PC-9 (cell line): ENCODE measurements around the gene MYB. TPM values are rescaled to one million over a fixed set of nuclear protein-coding genes. Genes with fewer than 3 reads are reported as not detected.

ENCODE experiments used
- BruUV-seq: library from RNA; stranded (reverse); fragments of 400-500 nt; replicated peaks from 2 replicates; lab custom pipeline; 2021; lab: Mats Ljungman, UMichigan
- CTCF ChIA-PET: fragments of 300-600 bp; sonication (Branson Sonifier 250); formaldehyde crosslinking; loops from one replicate; lab custom pipeline; 2022; ENCODE audit warnings: antibody characterized with exemption; lab: Charles Lee
- POLR2A ChIA-PET: fragments of 300-600 bp; sonication (Branson Sonifier 250); formaldehyde crosslinking; loops from one replicate; lab custom pipeline; 2022; ENCODE audit warnings: antibody characterized with exemption; ENCODE audit not compliant: unreplicated experiment; lab: Charles Lee
- DNase-seq, 2 experiments: peaks; one replicate each; pipeline versions ENCODE4 v3.0.0 to v3.0.0-alpha.2; 2015 to 2022; ENCODE audit warnings: mixed read lengths in 1 of 2
- H2AFZ ChIP-seq: fragments of 200-600 bp; sonication (generic); 2 replicates; pipeline ENCODE4 v1.8.1; 2017; ENCODE audit warnings: antibody characterized with exemption
- H3F3A ChIP-seq: fragments of 200-600 bp; sonication (generic); 2 replicates; pipeline ENCODE4 v1.8.1; 2017; ENCODE audit warnings: antibody characterized with exemption, mild to moderate bottlenecking, low read depth; ENCODE audit not compliant: insufficient read depth
- H3K27ac ChIP-seq: fragments of 200-600 bp; sonication (generic); 2 replicates; pipeline ENCODE4 v1.6.1; 2016; ENCODE audit warnings: mixed run types
- H3K27me3 ChIP-seq: fragments of 200-600 bp; sonication (generic); 2 replicates; pipeline ENCODE4 v1.6.1; 2016; ENCODE audit warnings: low read depth, mixed run types; ENCODE audit not compliant: insufficient read depth
- H3K36me3 ChIP-seq: fragments of 200-600 bp; sonication (generic); 2 replicates; pipeline ENCODE4 v1.6.1; 2016; ENCODE audit warnings: low read depth, mixed run types
- H3K4me1 ChIP-seq: fragments of 200-600 bp; sonication (generic); replicated peaks from 2 replicates; pipeline ENCODE4 v1.6.1; 2016; ENCODE audit warnings: mixed run types; ENCODE audit not compliant: insufficient read depth
- H3K4me2 ChIP-seq: fragments of 200-600 bp; sonication (generic); 2 replicates; pipeline ENCODE4 v1.6.1; 2017; ENCODE audit warnings: mixed run types
- H3K4me3 ChIP-seq: fragments of 200-600 bp; sonication (generic); 2 replicates; pipeline ENCODE4 v1.6.1; 2016; ENCODE audit warnings: mixed run types
- H3K79me2 ChIP-seq: fragments of 200-600 bp; sonication (generic); 2 replicates; pipeline ENCODE4 v1.6.1; 2017; ENCODE audit warnings: low read depth, mixed run types
- H3K9me2 ChIP-seq: fragments of 200-600 bp; sonication (generic); 2 replicates; pipeline ENCODE4 v1.8.1; 2017; ENCODE audit warnings: mild to moderate bottlenecking; ENCODE audit not compliant: insufficient read depth
- H3K9me3 ChIP-seq: fragments of 200-600 bp; sonication (generic); 2 replicates; pipeline ENCODE4 v1.8.1; 2016; ENCODE audit warnings: low read depth; ENCODE audit not compliant: insufficient read depth
- H4K20me1 ChIP-seq: fragments of 200-600 bp; sonication (generic); 2 replicates; pipeline ENCODE4 v1.8.1; 2017; ENCODE audit not compliant: insufficient read depth
- EZH2 ChIP-seq: fragments of 200-600 bp; sonication (generic); IDR thresholded peaks from 2 replicates; pipeline ENCODE4 v1.8.0; 2017; ENCODE audit warnings: antibody characterized with exemption, low read depth
- intact Hi-C: fragments of 100-400 bp; cut with micrococcal nuclease; formaldehyde crosslinking; loops from one replicate; pipeline ENCODE4 v1.10.0; 2022; ENCODE audit not compliant: unreplicated experiment
- total RNA-seq: library from RNA; stranded (reverse); gene quantifications from 2 replicates; pipeline ENCODE4 v1.2.3, GENCODE V29; 2021
- TF ChIP-seq, protein P1 (sequence below): fragments of 200-600 bp; sonication (generic); conservative IDR thresholded peaks from 2 replicates; pipeline ENCODE4 v1.6.1; 2017; ENCODE audit warnings: mixed run types, antibody characterized with exemption, mild to moderate bottlenecking, moderate library complexity

Gene MYB
- total RNA-seq, 1 experiment from 2014 or later, result 1.8 TPM

DNA sequence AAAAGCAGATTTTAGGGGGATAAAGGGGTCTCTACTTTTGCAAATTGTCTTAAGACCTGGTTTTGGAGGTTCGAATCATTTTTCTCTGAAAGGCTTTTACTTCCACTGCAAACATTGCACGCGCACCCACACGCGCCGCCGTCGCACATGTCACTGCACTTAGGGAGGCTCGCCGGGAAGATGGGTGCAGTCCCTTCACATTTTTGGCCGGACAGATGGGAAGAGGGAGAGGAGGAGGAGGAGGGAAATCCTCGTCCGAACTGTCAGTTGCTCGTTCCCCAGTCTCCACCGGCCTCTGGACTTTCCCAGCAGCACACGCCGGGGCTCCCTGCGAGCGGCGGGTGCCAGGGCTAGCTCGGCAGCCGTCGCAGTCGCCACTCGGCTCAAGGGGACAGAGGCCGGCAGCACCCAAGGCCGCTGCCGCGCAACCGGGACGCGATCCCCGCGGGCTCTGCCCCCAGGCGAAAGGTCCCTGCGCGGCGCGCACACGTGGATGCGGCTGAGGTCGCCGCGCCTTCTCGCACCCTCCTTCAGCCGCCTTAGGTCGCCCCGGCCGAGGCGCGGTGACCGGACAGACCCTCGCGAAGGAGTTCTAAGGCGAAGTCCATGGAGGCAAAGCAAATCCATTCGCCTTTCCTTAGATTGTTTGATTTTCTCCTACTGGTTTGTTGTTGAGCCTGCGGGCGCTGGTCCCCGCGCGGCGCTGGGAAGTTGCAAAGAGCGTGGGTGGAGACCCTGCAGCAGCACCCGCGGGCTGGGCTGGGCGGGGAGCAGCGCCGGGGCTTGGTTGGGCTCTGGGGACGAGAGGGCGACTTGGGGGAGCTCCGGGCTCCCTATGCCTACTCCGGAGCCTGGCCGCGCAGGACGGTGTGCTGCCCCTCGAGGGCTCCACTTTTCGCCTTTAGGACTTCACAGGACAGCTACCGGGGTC lies 1.2 kb downstream of the MYB start:
- Histone ChIP-seq H3K9me3 (no peaks in the 10 kb centered on the region), H2AFZ (peak overlapping the region; percentile 89), H3K4me3 (peak overlapping the region; percentile 68), H4K20me1 (no peaks in the 10 kb centered on the region), H3K27ac (no peak overlapping the region), H3K9me2 (no peaks in the 10 kb centered on the region), H3K36me3 (no peaks in the 10 kb centered on the region), H3K4me2 (peak overlapping the region; percentile 98), H3F3A (peaks cover 6% of the 10 kb centered on the region; the same call in 1 of the 2 replicates), H3K4me1 (peaks cover 28% of the 10 kb centered on the region), H3K27me3 (peaks cover 23% of the 10 kb centered on the region), H3K79me2 (no peaks in the 10 kb centered on the region)
- peak; percentile 16 to 32 for DNase-seq
- ChIA-PET CTCF (interaction anchor here (0.6 to 0.7 kb wide), 3 partner anchors 32 to 232 kb away, joined by 6 to 8 read pairs (median 6); partner anchors contain the start of gene ALDH8A1), POLR2A (interaction anchor here (0.6 kb wide), 1 partner anchor 188 kb away, joined by 11 read pairs; no protein-coding TSS in a partner anchor)
- no TSS peak for BruUV-seq
- intact Hi-C loops, result loop anchor here (2.0 kb wide), 2 partner anchors 38 to 76 kb away; no protein-coding TSS in a partner anchor
- TF ChIP-seq, protein P1, sequence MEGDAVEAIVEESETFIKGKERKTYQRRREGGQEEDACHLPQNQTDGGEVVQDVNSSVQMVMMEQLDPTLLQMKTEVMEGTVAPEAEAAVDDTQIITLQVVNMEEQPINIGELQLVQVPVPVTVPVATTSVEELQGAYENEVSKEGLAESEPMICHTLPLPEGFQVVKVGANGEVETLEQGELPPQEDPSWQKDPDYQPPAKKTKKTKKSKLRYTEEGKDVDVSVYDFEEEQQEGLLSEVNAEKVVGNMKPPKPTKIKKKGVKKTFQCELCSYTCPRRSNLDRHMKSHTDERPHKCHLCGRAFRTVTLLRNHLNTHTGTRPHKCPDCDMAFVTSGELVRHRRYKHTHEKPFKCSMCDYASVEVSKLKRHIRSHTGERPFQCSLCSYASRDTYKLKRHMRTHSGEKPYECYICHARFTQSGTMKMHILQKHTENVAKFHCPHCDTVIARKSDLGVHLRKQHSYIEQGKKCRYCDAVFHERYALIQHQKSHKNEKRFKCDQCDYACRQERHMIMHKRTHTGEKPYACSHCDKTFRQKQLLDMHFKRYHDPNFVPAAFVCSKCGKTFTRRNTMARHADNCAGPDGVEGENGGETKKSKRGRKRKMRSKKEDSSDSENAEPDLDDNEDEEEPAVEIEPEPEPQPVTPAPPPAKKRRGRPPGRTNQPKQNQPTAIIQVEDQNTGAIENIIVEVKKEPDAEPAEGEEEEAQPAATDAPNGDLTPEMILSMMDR, result no peak
- TF ChIP-seq EZH2, result no peak; the same call in 1 of the 2 replicates

DNA sequence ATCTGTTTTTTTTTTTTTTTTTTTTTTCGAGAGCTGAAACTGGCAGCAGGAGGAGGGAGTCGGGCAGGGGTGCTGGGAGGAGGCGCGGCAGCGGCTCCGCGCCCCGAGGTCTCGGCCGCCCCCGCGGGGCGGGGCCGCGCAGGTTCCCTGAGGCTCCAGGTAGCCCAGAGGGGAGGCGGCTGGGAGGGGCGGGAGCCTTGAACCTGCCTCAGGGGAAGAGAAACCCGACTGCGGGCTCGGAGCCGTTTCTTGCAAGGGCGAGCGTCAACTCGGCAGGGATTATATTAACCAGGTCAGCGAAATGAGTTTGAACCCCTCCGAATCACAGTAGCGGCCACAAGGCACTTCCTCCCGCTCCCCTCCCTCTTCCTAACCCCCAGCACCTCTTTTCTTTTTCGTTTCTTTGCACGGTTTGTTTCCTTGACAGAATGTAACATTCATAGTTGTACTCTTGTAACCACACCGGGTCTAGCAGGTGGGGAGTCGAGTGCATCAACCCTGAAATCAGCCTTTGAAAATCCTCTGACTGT lies 2.0 kb downstream of the MYB start:
- Histone ChIP-seq H3K4me2 (peak overlapping the region; percentile 98), H3K27ac (no peak overlapping the region), H3K79me2 (no peaks in the 10 kb centered on the region), H3K27me3 (peaks cover 23% of the 10 kb centered on the region), H3K9me3 (no peaks in the 10 kb centered on the region), H3F3A (peaks cover 6% of the 10 kb centered on the region; the same call in 1 of the 2 replicates), H4K20me1 (no peaks in the 10 kb centered on the region), H3K36me3 (no peaks in the 10 kb centered on the region), H3K4me3 (peak overlapping the region; percentile 68), H2AFZ (peak overlapping the region; percentile 89), H3K9me2 (no peaks in the 10 kb centered on the region), H3K4me1 (peaks cover 28% of the 10 kb centered on the region)
- TF ChIP-seq EZH2, result no peak
- TF ChIP-seq, protein P1, result no peak
- CTCF ChIA-PET, result interaction anchor here (0.5 to 0.7 kb wide), 5 partner anchors 31 to 272 kb away, joined by 3 to 8 read pairs (median 6); partner anchors contain the start of gene ALDH8A1
- DNase-seq, result peak; percentile 3 to 63
- no TSS peak for BruUV-seq
- POLR2A ChIA-PET, result interaction anchor here (0.6 kb wide), 1 partner anchor 189 kb away, joined by 11 read pairs; no protein-coding TSS in a partner anchor
- intact Hi-C loops, result loop anchor here (2.0 kb wide), 2 partner anchors 38 to 76 kb away; no protein-coding TSS in a partner anchor
